H1 (cell line): ENCODE results near the gene CHAT. TPM values are rescaled to one million over a fixed set of nuclear protein-coding genes. Genes with fewer than 3 reads are reported as not detected.

Experiments
- ATF2 ChIP-seq: IDR thresholded peaks from 2 replicates; pipeline ENCODE4 v1.6.1; 2012; ENCODE audit warnings: low read length, inconsistent platforms
- GABPA ChIP-seq: IDR thresholded peaks from 2 replicates; pipeline ENCODE4 v1.6.1; 2011; ENCODE audit warnings: mild to moderate bottlenecking, low read length, moderate library complexity, borderline replicate concordance; ENCODE audit not compliant: insufficient read depth
- HDAC2 ChIP-seq, 2 experiments: fragments of 300-600 bp in 1 of 2; sonication (generic) in 1 of 2; IDR thresholded peaks; 2 replicates each; pipeline ENCODE4 v1.6.1; 2011 to 2012; ENCODE audit warnings: low read depth in 2 of 2, low read length in 2 of 2, mild to moderate bottlenecking in 2 of 2, moderate library complexity in 2 of 2, borderline replicate concordance in 1 of 2, inconsistent platforms in 1 of 2
- MAFK ChIP-seq: IDR thresholded peaks from 2 replicates; pipeline ENCODE4 v1.6.1; 2012; ENCODE audit warnings: low read depth, mild to moderate bottlenecking, improper control_type of control experiment, low read length
- RAD21 ChIP-seq, 2 experiments: IDR thresholded peaks in 1 of 2; conservative IDR thresholded peaks in 1 of 2; 2 replicates each; pipeline ENCODE4 v1.6.1; 2011; ENCODE audit warnings: low read depth in 2 of 2, low read length in 2 of 2, improper control_type of control experiment in 1 of 2, inconsistent platforms in 1 of 2, mild to moderate bottlenecking in 1 of 2, moderate library complexity in 1 of 2
- RFX5 ChIP-seq: IDR thresholded peaks from 2 replicates; pipeline ENCODE4 v1.6.1; 2011; ENCODE audit warnings: low read depth, low read length, improper control_type of control experiment, borderline replicate concordance
- SP2 ChIP-seq: IDR thresholded peaks from 2 replicates; pipeline ENCODE4 v1.6.1; 2012; ENCODE audit warnings: mild to moderate bottlenecking, low read length, inconsistent platforms
- TEAD4 ChIP-seq: IDR thresholded peaks from 2 replicates; pipeline ENCODE4 v1.6.1; 2012; ENCODE audit warnings: low read depth, low read length, inconsistent platforms, mixed read lengths
- polyA plus RNA-seq, 7 experiments: library from polyadenylated mRNA; depleted of rRNA in 3 of 7; stranded (reverse) in 5 of 7; unstranded in 2 of 7; fragments of >200 nt in 5 of 7; fragments of 200-250 nt in 2 of 7; gene quantifications; 1 replicate in 5 of 7; 2 replicates in 1 of 7; 4 replicates in 1 of 7; pipeline versions ENCODE4 v1.2.1 to v1.2.3, GENCODE V29; 2011 to 2013; ENCODE audit warnings: missing spikeins in 2 of 7, mixed read lengths in 2 of 7
- total RNA-seq: library from RNA; stranded (reverse); fragmentation: NEBNext Ultra II Directional; extraction: Animal tissue kit (Norgen Biotek cat#: 25700); gene quantifications from 2 replicates; pipeline ENCODE4 v1.2.1, GENCODE V29; 2021
- TF ChIP-seq, protein P1 (sequence below): fragments of 300-600 bp; sonication (generic); IDR thresholded peaks from 2 replicates; pipeline ENCODE4 v1.7.1; 2012; ENCODE audit warnings: low read length, moderate library complexity, mild to moderate bottlenecking, inconsistent platforms; ENCODE audit not compliant: insufficient replicate concordance

The CHAT gene
- total and polyA plus RNA-seq, 2 of the 8 experiments (the other 6 are each of a cell fraction or from before 2014, with no cell fraction given) = not detected

- TF ChIP-seq, protein P1, sequence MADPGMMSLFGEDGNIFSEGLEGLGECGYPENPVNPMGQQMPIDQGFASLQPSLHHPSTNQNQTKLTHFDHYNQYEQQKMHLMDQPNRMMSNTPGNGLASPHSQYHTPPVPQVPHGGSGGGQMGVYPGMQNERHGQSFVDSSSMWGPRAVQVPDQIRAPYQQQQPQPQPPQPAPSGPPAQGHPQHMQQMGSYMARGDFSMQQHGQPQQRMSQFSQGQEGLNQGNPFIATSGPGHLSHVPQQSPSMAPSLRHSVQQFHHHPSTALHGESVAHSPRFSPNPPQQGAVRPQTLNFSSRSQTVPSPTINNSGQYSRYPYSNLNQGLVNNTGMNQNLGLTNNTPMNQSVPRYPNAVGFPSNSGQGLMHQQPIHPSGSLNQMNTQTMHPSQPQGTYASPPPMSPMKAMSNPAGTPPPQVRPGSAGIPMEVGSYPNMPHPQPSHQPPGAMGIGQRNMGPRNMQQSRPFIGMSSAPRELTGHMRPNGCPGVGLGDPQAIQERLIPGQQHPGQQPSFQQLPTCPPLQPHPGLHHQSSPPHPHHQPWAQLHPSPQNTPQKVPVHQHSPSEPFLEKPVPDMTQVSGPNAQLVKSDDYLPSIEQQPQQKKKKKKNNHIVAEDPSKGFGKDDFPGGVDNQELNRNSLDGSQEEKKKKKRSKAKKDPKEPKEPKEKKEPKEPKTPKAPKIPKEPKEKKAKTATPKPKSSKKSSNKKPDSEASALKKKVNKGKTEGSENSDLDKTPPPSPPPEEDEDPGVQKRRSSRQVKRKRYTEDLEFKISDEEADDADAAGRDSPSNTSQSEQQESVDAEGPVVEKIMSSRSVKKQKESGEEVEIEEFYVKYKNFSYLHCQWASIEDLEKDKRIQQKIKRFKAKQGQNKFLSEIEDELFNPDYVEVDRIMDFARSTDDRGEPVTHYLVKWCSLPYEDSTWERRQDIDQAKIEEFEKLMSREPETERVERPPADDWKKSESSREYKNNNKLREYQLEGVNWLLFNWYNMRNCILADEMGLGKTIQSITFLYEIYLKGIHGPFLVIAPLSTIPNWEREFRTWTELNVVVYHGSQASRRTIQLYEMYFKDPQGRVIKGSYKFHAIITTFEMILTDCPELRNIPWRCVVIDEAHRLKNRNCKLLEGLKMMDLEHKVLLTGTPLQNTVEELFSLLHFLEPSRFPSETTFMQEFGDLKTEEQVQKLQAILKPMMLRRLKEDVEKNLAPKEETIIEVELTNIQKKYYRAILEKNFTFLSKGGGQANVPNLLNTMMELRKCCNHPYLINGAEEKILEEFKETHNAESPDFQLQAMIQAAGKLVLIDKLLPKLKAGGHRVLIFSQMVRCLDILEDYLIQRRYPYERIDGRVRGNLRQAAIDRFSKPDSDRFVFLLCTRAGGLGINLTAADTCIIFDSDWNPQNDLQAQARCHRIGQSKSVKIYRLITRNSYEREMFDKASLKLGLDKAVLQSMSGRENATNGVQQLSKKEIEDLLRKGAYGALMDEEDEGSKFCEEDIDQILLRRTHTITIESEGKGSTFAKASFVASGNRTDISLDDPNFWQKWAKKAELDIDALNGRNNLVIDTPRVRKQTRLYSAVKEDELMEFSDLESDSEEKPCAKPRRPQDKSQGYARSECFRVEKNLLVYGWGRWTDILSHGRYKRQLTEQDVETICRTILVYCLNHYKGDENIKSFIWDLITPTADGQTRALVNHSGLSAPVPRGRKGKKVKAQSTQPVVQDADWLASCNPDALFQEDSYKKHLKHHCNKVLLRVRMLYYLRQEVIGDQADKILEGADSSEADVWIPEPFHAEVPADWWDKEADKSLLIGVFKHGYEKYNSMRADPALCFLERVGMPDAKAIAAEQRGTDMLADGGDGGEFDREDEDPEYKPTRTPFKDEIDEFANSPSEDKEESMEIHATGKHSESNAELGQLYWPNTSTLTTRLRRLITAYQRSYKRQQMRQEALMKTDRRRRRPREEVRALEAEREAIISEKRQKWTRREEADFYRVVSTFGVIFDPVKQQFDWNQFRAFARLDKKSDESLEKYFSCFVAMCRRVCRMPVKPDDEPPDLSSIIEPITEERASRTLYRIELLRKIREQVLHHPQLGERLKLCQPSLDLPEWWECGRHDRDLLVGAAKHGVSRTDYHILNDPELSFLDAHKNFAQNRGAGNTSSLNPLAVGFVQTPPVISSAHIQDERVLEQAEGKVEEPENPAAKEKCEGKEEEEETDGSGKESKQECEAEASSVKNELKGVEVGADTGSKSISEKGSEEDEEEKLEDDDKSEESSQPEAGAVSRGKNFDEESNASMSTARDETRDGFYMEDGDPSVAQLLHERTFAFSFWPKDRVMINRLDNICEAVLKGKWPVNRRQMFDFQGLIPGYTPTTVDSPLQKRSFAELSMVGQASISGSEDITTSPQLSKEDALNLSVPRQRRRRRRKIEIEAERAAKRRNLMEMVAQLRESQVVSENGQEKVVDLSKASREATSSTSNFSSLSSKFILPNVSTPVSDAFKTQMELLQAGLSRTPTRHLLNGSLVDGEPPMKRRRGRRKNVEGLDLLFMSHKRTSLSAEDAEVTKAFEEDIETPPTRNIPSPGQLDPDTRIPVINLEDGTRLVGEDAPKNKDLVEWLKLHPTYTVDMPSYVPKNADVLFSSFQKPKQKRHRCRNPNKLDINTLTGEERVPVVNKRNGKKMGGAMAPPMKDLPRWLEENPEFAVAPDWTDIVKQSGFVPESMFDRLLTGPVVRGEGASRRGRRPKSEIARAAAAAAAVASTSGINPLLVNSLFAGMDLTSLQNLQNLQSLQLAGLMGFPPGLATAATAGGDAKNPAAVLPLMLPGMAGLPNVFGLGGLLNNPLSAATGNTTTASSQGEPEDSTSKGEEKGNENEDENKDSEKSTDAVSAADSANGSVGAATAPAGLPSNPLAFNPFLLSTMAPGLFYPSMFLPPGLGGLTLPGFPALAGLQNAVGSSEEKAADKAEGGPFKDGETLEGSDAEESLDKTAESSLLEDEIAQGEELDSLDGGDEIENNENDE = no peak
- TF ChIP-seq MAFK (no peak), SP2 (no peak), HDAC2 (IDR thresholded peaks at IDR 0.05; ENCODE audit: borderline replicate concordance in 1 of 2, low read depth in 2 of 2, low read length in 2 of 2) (no peak), ATF2 (no peak), RFX5 (no peak), RAD21 (IDR thresholded peaks at IDR 0.05 in 1 of 2, conservative IDR thresholded peaks at IDR 0.05 in 1 of 2; ENCODE audit: low read depth in 2 of 2, low read length in 2 of 2) (no peak), GABPA (no peak), TEAD4 (no peak)
These were observed 54.2 kb downstream of the CHAT start (continued) for GRCh38 chr10:49667991-49668390.
